Hepatocyte (in vitro differentiated cells): ENCODE data around the gene UBE2O.

Experiments used
- CTCF ChIP-seq: fragments of 200-600 bp; sonication (generic); IDR thresholded peaks from 2 replicates; pipeline ENCODE4 v1.5.1; 2016; ENCODE audit warnings: antibody characterized with exemption, mild to moderate bottlenecking; ENCODE audit not compliant: poor library complexity
- EZH2 ChIP-seq: fragments of 200-600 bp; sonication (generic); IDR thresholded peaks from 2 replicates; pipeline ENCODE4 v1.6.1; 2016; ENCODE audit warnings: antibody characterized with exemption, mild to moderate bottlenecking, borderline replicate concordance

GRCh38 chr17:76500747-76501017, 47.7 kb upstream of the UBE2O start:
- TF ChIP-seq CTCF (no peak), EZH2 (no peak)
